ENCODE results near the gene TIGD6.

TIGD6 gene

GRCh38 chr5:150001660-150002486, 1.4 kb upstream of the TIGD6 start:
- H3K4me1 ChIP-seq (ENCODE audit: insufficient read depth, low read length), result no peaks in the 10 kb centered on the region
- H3K9ac ChIP-seq (ENCODE audit: low read depth, low read length), result peak overlapping the region; percentile 88; the same call in 1 of the 2 replicates
- H3K36me3 ChIP-seq (ENCODE audit: insufficient read depth, low read length), result no peaks in the 10 kb centered on the region
- H3K9me3 ChIP-seq (ENCODE audit: control insufficient read depth, insufficient read depth, low read length), result no peaks in the 10 kb centered on the region

- no peaks in the 10 kb centered on the region for H3K36me3 ChIP-seq (ENCODE audit: insufficient read depth, low read length)
These were observed 671 bp upstream of the TIGD6 start for GRCh38 chr5:150000990-150001659.

GRCh38 chr5:149999866-150000255, 593 bp downstream of the TIGD6 start:
- Histone ChIP-seq H3K36me3 (ENCODE audit: insufficient read depth, low read length) (no peaks in the 10 kb centered on the region), H3K4me1 (ENCODE audit: insufficient read depth, low read length) (no peaks in the 10 kb centered on the region), H3K9me3 (ENCODE audit: control insufficient read depth, insufficient read depth, low read length) (no peaks in the 10 kb centered on the region), H3K9ac (ENCODE audit: low read depth, low read length) (peak overlapping the region; percentile 88)

More at GRCh38 chr5:150000990-150001659, 671 bp upstream of the TIGD6 start:
- Histone ChIP-seq H3K9ac (ENCODE audit: low read depth, low read length) (peak overlapping the region; percentile 88), H3K9me3 (ENCODE audit: control insufficient read depth, insufficient read depth, low read length) (no peaks in the 10 kb centered on the region), H3K4me1 (ENCODE audit: insufficient read depth, low read length) (no peaks in the 10 kb centered on the region)

- Histone ChIP-seq H3K9me3 (ENCODE audit: control insufficient read depth, insufficient read depth, low read length) (no peaks in the 10 kb centered on the region), H3K9ac (ENCODE audit: low read depth, low read length) (peak overlapping the region; percentile 88; the same call in 1 of the 2 replicates), H3K4me1 (ENCODE audit: insufficient read depth, low read length) (no peaks in the 10 kb centered on the region), H3K36me3 (ENCODE audit: insufficient read depth, low read length) (no peaks in the 10 kb centered on the region)
These were observed 1.1 kb downstream of the TIGD6 start for GRCh38 chr5:149999359-149999758.

- no peaks in the 10 kb centered on the region for H3K9me3 ChIP-seq (ENCODE audit: control insufficient read depth, insufficient read depth, low read length)
- no peaks in the 10 kb centered on the region for H3K36me3 ChIP-seq (ENCODE audit: insufficient read depth, low read length)
- no peaks in the 10 kb centered on the region for H3K4me1 ChIP-seq (ENCODE audit: insufficient read depth, low read length)
- H3K9ac ChIP-seq (ENCODE audit: low read depth, low read length), result no peak overlapping the region
These were observed 2.2 kb downstream of the TIGD6 start for GRCh38 chr5:149998281-149998680.

GRCh38 chr5:149996205-149996890, 4.1 kb downstream of the TIGD6 start:
- Histone ChIP-seq H3K36me3 (ENCODE audit: insufficient read depth, low read length) (no peaks in the 10 kb centered on the region), H3K9me3 (ENCODE audit: control insufficient read depth, insufficient read depth, low read length) (no peaks in the 10 kb centered on the region), H3K9ac (ENCODE audit: low read depth, low read length) (no peak overlapping the region), H3K4me1 (ENCODE audit: insufficient read depth, low read length) (no peaks in the 10 kb centered on the region)

- Histone ChIP-seq H3K9me3 (ENCODE audit: control insufficient read depth, insufficient read depth, low read length) (no peaks in the 10 kb centered on the region), H3K9ac (ENCODE audit: low read depth, low read length) (no peak overlapping the region), H3K36me3 (ENCODE audit: insufficient read depth, low read length) (no peaks in the 10 kb centered on the region), H3K4me1 (ENCODE audit: insufficient read depth, low read length) (no peaks in the 10 kb centered on the region)
These were observed 4.9 kb downstream of the TIGD6 start for GRCh38 chr5:149995385-149996204.

- Histone ChIP-seq H3K9me3 (ENCODE audit: control insufficient read depth, insufficient read depth, low read length) (no peaks in the 10 kb centered on the region), H3K36me3 (ENCODE audit: insufficient read depth, low read length) (no peaks in the 10 kb centered on the region), H3K9ac (ENCODE audit: low read depth, low read length) (no peak overlapping the region), H3K4me1 (ENCODE audit: insufficient read depth, low read length) (no peaks in the 10 kb centered on the region)
These were observed 7.0 kb downstream of the TIGD6 start for GRCh38 chr5:149993471-149993870.

GRCh38 chr5:149990518-149991376, 9.7 kb downstream of the TIGD6 start:
- Histone ChIP-seq H3K9ac (ENCODE audit: low read depth, low read length) (no peak overlapping the region), H3K9me3 (ENCODE audit: control insufficient read depth, insufficient read depth, low read length) (no peaks in the 10 kb centered on the region), H3K36me3 (ENCODE audit: insufficient read depth, low read length) (no peaks in the 10 kb centered on the region), H3K4me1 (ENCODE audit: insufficient read depth, low read length) (no peaks in the 10 kb centered on the region)

- H3K4me1 ChIP-seq (ENCODE audit: insufficient read depth, low read length), result no peaks in the 10 kb centered on the region
- no peaks in the 10 kb centered on the region for H3K9me3 ChIP-seq (ENCODE audit: control insufficient read depth, insufficient read depth, low read length)
- no peak overlapping the region for H3K9ac ChIP-seq (ENCODE audit: low read depth, low read length)
These were observed 12.3 kb downstream of the TIGD6 start for GRCh38 chr5:149988126-149988525.

GRCh38 chr5:149982505-149982904, 17.9 kb downstream of the TIGD6 start:
- peaks cover 3% of the 10 kb centered on the region; the same call in 1 of the 2 replicates for H3K36me3 ChIP-seq (ENCODE audit: insufficient read depth, low read length)
- no peak overlapping the region for H3K9ac ChIP-seq (ENCODE audit: low read depth, low read length)
- no peaks in the 10 kb centered on the region for H3K4me1 ChIP-seq (ENCODE audit: insufficient read depth, low read length)
- no peaks in the 10 kb centered on the region for H3K9me3 ChIP-seq (ENCODE audit: control insufficient read depth, insufficient read depth, low read length)

More at GRCh38 chr5:149988126-149988525, 12.3 kb downstream of the TIGD6 start:
- H3K36me3 ChIP-seq (ENCODE audit: insufficient read depth, low read length), result no peaks in the 10 kb centered on the region

GRCh38 chr5:149981206-149981605, 19.2 kb downstream of the TIGD6 start:
- Histone ChIP-seq H3K4me1 (ENCODE audit: insufficient read depth, low read length) (no peaks in the 10 kb centered on the region), H3K9me3 (ENCODE audit: control insufficient read depth, insufficient read depth, low read length) (no peaks in the 10 kb centered on the region), H3K36me3 (ENCODE audit: insufficient read depth, low read length) (peaks cover 3% of the 10 kb centered on the region; the same call in 1 of the 2 replicates), H3K9ac (ENCODE audit: low read depth, low read length) (no peak overlapping the region)

GRCh38 chr5:149979896-149980295, 20.6 kb downstream of the TIGD6 start:
- Histone ChIP-seq H3K9me3 (ENCODE audit: control insufficient read depth, insufficient read depth, low read length) (no peaks in the 10 kb centered on the region), H3K4me1 (ENCODE audit: insufficient read depth, low read length) (no peaks in the 10 kb centered on the region), H3K9ac (ENCODE audit: low read depth, low read length) (no peak overlapping the region), H3K36me3 (ENCODE audit: insufficient read depth, low read length) (peaks cover 3% of the 10 kb centered on the region; the same call in 1 of the 2 replicates)
